CD4-positive, alpha-beta T cell treated with Interleukin-6 for 4 hours (primary cell): ENCODE measurements around the gene ATP8B3.

Experiments
- DNase-seq: peaks from one replicate; pipeline ENCODE4 v3.0.0-alpha.2; 2020; ENCODE audit warnings: mixed read lengths

The ATP8B3 gene

DNA sequence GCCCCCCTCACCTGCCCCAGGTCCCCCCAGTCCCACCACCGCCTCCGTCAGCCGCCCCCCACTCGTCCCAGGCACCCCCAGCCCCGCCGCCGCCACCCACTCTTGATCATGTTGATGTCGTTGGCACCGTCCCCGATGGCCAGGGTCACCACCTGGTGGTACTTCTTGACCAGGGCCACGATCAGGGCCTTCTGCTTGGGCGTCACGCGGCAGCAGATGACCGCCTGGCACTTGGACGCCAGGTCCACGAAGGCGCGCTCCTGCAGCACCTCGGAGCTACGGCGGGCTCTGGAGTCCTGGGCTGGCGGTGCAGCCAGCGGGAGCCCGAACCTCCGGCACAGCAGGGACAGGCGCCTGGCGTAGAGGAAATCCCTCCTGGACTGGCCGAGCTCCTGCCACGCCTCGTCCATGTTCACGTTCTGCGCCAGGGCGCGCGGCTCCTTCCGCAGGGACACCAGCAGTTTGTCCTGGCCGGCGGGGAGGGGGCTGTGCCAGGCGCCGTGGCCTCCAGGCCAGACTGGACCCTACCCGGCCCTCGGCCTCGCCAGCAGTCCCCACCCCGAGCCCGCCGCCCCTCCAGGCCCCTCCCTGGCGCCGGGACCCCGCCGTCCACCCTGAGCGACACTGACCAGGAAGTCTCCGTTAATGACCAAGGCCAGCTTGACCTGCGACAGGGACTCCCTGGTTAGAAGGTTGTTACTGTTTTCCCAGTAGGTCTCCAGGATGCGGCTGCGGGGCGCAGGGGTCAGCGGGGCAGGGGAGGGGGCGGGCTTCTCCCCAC is 22.6 kb downstream of the ATP8B3 start:
- DNase-seq: no peak

DNA sequence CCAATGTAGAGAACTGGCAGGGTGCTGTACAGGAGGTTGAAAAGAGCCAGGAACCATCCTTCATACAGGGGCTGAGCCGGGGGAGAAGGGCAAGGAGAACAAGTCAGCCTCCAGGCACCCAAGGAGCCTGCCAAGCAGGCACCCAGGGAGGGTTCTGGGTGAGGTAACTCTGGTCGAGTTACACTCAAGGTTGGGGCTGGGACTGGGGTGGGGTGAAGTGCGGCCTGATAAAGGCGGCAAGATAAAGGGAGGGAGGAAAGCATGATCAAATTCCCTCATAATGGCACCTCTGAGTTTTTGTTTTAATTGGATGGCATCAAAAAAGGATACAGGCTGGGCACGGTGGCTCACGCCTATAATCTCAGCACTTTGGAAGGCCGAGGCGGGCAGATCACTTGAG is 25.0 kb downstream of the ATP8B3 start:
- DNase-seq: no peak

DNA sequence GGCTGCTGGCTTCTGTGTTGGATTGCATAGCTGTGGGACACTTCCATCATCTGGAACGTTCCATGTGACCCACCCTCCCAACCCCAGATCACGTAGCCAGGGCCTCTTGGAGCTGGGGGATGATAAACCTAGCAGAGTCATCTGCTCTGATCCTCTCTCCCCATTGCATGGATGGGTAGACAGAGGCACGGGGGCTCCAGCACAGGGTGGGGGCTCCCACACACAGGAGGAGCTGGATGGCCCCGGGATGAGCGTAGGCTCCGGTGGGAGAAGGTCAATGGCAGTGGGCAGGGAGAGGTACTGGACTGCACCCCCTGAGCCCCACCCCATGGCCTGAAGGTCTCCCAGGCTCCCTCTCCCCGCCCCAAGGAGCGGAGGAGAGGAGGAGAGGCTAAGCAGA is 25.4 kb downstream of the ATP8B3 start:
- no peak for DNase-seq

DNA sequence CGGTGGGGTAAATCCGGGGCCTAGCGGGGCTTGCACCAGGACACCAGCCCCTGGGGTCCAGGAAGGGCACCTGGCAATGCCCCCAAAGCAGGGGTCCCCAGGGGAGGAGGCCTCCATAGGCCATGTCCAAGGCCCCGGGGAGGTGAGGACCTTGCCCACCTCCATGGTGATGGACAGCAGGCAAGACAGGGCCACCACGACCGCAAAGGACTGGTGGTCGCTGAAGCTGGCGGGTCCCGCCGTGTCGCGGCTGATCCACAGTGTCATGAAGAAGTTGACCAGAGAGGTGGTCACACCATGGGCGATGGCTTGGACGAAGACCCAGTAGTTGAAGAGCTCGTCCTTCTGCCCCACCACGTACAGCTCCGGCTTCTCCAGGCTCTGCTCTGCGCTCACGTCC is 26.8 kb downstream of the ATP8B3 start:
- no peak for DNase-seq

DNA sequence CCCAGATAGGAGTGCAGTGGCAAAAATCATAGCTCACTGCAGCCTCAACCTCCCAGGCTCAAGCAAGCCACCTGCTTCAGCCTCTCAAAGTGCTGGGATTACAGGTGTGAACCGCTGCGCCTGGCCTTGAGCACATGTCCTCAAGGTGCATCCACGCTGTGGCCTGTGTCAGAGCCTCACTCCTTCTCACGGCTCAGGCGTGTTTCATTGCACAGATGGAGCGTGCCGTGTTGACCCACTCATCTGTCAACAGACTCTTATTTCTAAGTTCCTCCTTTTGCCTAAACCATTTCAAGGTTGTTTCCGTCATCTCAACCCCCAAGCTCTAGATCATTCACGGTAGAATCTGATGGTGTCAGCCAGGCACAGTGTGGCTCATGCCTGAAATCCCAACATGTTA is 28.2 kb downstream of the ATP8B3 start:
- no peak for DNase-seq

DNA sequence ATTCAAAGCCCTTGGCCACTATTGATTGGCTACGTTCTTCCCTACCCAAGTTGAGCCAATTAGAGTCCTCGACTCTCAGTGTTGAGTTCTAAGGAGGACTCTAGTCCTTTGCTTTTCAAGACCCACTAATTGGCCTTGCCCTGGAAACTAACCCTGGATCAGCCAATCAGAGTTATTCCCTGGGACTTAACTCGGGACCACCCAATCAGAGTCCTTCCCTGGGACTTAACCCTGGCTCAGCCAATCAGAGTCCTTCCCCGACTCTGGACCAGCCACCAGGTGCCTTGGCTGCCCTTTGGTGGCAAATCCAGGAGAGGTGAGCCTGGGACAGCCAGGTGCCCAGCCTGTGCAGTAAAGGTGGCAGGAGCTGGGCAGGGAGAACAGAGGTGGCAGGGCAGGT is 28.7 kb downstream of the ATP8B3 start:
- no peak for DNase-seq

DNA sequence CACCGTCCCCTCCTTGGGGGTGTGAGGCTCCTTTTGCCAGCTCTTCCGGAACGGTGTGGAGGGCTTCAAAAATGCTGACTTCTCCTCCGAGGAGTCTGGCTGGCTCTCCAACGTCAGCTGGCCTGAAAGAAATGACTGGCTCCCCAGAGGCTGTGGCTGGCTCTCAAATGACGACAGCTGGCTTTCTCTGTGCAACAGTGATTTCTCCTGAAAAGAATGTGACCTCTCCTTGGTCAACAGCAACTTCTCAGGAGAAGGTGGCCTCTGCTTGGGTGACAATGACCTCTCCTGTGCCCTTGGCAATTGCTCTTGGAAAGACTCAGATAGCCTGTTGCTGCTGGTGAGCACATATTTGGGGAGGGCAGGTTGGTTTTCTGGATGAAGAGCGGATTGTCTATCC is 29.6 kb downstream of the ATP8B3 start:
- DNase-seq: no peak

DNA sequence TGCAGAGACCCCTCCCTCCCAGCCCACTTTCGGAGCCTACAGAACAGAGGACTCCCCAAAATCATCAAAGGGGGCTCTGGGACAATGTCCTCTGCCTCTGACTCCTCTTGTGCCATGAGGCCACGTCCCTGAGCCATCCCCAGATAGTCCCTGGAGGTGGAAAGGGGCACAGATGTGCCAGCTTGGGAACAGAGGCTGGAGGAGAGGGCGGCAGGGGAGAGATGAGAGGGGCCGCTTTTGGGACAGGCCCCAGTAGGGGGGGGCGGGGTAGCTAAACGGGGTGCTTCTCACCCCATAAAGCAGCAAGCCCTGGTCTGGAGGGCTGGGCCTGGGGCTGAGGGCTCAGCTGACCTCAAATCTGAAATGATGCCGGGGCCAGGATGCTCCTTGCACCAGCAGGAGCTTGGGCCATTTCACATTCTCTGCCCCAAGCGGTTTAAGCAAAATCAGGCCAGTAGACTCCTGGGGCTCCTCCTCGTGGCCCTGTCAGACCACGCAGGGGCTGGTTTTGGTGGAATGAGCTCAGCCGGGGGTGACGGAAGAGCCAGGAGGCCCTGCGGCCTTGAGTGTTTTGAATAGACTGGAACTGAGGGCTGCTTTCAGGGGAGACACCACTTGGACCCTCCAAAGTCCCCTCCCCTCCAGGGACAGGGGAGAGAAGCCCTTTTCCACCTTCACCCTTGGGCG is 31.7 kb downstream of the ATP8B3 start:
- no peak for DNase-seq

DNA sequence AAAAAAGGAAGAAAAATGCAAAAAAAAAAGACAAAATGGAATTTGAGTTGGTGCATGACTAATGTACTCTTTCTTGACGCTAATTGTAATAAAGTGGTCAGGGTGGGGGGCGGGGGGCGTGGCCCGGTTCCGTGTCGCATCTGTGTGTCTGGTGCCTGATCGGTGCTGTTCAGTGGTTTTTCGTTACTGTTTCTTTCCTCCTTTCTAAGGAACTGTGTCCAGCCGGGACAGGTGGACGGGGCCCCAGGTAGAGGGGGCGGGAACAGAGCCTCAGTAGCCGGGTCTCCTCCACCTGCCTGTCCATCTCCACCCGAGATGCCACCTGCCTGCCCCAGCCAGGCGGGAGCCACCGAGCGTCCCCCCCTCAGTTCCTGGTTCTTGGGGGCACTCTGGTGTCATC is 32.5 kb downstream of the ATP8B3 start:
- no peak for DNase-seq

DNA sequence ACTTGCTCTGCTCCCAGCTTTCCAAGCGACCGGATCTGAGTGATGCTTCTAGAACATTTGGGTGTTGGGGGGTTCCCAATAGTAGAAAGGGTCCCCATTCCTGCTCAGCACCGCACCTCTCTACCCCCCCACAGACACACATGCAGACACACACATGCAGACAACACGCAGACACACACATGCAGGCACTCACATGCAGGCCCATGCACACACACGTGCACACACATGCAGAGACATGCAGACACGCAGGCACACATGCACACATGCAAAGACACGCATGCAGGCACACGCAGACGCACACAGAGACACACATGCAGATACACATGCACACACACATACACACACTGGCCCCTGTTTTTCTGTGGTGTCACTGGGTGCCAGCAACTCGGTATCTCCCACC is 34.9 kb downstream of the ATP8B3 start:
- DNase-seq: no peak

DNA sequence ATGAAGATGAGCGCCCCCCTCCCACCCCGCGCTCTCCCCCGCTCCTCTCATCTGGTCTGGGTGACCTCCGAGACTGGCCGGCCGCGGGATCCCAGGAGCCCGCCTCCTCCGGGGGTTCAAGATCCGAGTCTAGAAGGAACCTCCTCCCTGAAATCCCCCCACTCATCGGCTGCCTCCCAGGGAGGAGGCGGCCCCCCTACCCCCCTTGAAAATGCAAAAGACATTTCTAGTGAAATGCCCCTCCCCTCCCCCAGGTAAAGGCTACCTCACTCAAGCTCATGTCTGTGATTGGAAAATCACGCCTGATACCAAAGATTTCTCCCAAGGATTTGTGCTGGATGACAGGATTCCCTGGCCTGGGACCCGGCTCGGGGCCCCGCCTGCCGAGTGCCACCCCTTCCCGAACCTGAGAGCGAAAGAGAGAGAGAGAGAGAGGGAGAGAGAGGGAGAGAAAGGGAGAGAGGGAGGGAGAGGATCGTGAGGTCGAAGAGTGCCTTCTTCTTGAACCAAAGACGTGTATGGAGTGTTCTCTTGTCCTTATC is 35.4 kb downstream of the ATP8B3 start:
- no peak for DNase-seq

DNA sequence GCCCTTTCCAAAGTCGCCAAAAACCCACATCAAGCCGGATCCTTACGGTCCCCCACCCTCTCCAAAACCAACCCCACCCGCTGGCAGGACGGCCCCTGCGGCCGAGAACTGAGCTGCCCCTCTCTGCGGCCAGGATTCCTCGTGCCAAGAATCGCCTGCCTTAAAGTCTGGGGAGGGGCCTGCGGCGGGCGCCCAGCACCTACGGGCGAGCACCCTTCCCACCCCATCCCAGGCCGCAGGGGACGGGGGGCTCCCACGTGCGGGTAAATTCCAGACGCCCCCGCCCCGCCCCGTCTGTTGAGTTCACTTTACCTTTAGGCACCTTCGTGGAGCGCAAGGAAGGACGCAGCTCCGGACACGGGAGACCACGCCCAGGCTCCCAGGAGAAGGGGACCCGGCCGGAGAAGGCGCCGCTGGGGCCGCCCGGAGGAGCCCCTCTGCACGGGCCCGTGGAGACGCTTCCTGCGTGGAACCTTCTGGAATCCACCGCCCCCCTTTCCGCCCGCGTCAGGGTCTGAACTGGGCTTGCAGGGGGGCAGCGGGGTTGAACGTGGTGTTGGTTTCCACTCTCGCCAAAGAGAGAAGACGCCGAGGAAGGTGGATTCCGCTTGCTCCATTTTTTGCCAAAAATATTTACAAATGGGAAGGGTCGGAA is 36.0 kb downstream of the ATP8B3 start:
- no peak for DNase-seq

DNA sequence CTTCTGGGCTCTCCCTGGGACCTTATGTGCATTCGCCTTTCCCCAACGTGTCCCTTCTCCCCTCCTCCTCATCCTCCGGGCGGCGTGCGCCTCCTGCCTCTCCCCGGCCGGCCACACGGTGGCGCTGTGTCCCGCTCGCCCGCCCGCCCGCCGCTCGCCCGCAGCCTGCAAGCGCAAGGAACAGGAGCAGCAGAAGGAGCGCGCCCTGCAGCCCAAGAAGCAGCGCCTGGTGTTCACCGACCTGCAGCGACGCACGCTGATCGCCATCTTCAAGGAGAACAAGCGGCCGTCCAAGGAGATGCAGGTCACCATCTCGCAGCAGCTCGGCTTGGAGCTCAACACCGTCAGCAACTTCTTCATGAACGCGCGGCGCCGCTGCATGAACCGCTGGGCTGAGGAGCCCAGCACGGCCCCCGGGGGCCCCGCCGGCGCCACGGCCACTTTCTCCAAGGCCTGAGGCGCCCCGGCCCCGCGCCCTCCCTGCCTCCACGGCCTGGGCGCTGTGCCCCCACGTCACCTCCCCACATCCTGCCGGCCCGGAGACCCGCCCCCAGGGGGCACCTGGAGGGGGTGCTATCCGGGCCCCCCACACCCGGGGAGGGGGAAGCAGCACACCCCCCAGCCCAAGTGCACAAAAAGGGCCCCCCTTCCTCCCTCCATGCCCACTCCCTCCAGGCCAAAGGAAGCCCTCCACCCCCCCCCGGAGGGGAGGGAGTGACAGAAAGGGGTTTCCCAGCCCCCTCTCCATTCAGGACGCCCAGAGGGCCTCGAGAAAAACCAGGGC is 36.9 kb downstream of the ATP8B3 start:
- no peak for DNase-seq

DNA sequence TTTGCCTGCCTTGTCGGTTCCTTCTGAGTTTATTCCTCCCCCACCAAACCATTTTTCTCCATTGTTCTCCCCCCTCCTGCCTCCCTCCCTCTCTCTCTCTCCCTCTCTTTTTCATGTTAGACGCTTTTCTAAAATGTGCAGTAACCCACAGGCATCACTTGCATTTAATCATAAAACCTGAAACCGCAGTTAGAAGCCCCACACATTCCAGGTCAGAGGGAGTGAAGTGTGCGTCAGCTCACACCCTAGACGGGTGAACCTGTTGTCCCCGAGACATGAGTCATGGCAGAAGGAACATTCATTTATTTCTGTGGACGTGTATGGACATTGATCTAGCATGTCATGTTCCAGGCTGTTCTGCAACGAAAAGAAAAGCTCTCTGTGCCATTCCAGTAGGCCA is 38.9 kb downstream of the ATP8B3 start:
- no peak for DNase-seq

DNA sequence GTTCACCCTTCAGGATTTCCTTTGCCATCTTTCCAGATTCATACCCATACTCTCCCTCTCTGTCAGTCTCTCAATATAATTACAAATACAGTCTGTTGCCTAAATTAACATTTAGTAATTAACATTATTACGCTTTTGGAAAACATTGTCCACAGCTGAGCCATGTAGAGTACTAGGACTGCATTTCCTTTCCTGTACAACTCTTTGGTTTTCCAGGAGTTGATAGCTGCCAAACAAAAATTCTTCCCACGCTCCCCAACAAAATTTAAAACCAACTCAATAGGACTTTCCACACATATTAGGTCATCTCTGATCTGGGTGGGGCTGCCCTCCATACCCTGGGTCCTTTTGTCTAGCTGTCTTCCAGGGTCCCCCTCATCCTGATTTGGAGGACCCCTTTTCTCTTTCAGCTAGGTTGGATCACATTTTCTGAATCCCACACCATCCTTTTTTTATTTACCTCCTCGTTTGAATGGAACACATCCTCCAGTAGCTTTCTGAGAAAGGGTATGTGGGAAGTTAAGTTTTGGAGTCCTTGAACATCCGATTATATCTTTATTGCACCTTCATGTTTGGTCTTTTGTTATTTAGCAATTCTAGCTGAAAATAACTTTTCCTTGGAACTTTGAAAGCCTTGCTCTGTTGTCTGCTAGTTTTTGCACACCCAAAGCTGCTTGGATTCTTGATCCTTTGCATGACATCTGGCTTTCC is 41.1 kb downstream of the ATP8B3 start:
- no peak for DNase-seq

DNA sequence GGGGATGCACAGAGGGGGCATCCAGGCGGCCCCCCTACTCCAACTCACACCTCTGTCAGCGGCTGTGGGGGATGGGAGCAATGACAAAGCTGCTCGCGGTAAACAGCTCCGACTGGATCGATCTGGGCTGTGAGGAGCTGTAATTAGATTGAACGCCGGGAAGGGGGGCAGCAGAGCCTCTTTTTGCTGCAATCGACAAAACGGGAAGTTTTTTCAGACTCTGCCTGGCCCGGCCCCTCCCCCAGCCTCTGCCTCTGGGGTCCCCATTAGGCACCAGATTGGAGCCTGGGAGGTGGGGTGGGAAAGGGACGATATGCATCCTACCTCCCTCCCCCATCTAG is 42.5 kb downstream of the ATP8B3 start:
- no peak for DNase-seq

DNA sequence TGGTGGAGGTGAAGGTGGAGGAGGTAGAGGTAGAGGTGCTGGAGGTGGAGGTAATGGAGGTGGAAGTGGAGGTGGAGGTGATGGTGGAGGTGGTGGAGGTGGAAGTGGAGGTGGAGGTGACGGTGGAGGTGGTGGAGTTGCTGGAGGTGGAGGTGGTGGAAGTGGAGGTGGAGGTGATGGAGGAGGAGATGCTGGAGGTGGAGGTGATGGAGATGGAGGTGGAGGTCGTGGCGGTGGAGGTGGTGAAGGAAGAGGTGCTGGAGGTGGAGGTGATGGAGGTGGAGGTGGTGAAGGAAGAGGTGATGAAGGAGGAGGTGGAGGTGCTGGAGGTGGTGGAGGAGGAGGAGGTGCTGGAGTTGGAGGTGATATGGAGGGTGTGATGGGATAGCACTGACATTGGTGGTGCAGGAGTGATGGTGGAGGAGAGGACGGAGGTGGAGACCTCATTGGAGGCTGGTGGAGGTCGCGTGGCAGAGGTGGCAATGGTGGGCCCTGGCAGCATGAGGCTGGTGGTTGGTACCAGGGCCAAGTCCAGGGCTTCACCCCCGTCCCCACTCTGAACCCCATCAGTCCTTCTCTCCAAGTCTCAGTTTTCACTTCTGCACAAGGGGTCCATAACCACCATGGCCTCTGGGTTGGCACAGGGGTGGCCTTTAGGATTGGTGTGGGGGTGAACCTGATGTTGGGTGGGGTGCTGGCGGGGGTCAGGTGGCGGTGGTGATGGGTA is 43.0 kb downstream of the ATP8B3 start:
- DNase-seq: no peak

DNA sequence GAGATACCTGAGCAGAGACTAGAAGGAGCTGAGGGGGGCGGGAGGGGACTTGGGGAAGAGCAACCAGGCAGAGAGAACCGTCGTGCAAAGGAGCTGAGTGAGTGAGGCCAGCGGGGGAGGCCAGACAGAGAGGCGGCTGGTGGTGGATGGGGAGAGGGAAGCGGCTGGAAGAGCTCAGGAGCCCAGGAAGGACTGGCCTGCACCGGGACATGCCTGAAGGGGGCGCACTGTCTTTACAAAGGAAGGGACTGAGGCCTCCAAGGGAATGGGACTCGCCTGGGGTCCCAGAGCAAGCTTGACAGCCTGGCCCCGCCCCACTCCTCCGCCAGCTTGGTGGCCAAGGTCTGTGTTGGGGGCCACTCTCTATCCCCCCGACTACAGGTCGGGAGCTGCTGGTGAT is 43.8 kb downstream of the ATP8B3 start:
- no peak for DNase-seq

DNA sequence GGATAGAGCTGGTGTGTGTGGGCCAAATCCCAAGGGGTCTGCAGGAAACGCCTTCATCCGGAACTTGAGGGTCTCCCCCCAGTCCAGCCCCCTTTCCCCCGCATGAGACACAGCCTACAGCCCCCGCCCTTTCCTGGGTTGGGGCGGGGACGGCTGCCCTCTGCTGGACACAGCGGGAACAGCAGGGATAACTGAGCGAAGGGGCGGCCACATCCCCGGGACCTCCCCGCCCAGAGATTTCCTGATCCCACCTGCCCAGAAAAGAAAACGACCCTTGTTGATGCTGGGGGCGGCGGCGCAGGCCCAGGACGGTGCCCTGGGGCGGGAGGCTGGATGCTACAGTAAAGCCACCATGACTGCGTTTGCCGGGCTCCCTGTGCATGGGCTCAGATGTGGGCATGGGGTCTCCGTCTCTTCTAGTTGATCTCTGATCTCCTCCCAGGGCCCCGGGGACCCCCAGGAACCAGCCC is 44.6 kb downstream of the ATP8B3 start:
- peak; percentile 64 for DNase-seq

DNA sequence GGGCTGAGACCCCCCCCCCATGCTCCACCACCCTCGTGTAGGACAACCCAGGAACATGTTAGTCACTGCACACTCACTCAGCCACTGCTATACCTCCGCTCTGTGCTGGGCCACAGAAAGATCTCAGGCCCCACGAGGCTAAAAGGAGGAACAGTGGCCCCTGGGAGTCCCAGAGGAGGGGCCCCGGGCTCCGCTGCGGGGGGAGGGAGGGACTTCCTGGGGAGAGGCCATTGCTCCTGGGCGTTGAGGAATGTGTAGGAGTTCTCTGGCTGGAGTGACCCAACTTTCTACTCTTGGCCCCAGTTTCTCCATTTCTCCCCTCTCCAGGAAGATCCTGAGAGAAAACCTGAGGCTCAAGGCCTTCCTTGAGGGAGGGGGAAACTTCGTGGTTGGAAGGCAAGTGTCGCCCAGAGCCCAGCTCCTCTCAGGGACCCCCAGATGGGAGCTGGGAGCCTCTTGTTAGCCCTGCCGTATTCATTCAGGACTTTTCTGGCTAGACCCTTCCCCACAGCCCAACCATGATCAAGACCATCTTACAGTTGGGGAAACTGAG is 45.2 kb downstream of the ATP8B3 start:
- no peak for DNase-seq
